GM12892 (cell line): ENCODE data around the gene AP1S3.

Experiments
- POLR2A ChIP-seq: IDR thresholded peaks from 2 replicates; pipeline ENCODE4 v1.6.1; 2011; ENCODE audit warnings: low read depth, low read length, control low read depth
- POLR2AphosphoS5 ChIP-seq: IDR thresholded peaks from 2 replicates; pipeline ENCODE4 v1.6.1; 2011; ENCODE audit warnings: low read depth, low read length, control low read depth
- TAF1 ChIP-seq: IDR thresholded peaks from 2 replicates; pipeline ENCODE4 v1.6.1; 2011; ENCODE audit warnings: low read depth, mild to moderate bottlenecking, control low read depth, low read length, borderline replicate concordance

GRCh38 chr2:223732346-223732745 lies 105.0 kb downstream of the AP1S3 start:
- TF ChIP-seq POLR2A: no peak
- no peak for TF ChIP-seq POLR2AphosphoS5
- no peak for TF ChIP-seq TAF1
